Mammary epithelial cell (primary cell): ENCODE measurements around the gene MAP7.

ENCODE experiments used
- CTCF ChIP-seq, 2 donors: IDR thresholded peaks in 1 of 2; conservative IDR thresholded peaks in 1 of 2; 2 replicates each; pipeline ENCODE4 v1.5.1; 2011 to 2012; ENCODE audit warnings: inconsistent platforms in 2 of 2, low read length in 2 of 2, mild to moderate bottlenecking in 2 of 2, control low read depth in 1 of 2, low read depth in 1 of 2; ENCODE audit not compliant: insufficient read depth in 1 of 2; ENCODE audit errors: extremely low read depth in 1 of 2
- EZH2 ChIP-seq: IDR thresholded peaks from 2 replicates; pipeline ENCODE4 v1.6.1; 2012; ENCODE audit warnings: low read length, inconsistent platforms, borderline replicate concordance

- TF ChIP-seq CTCF (conservative IDR thresholded peaks at IDR 0.05 in 1 of 2, IDR thresholded peaks at IDR 0.05 in 1 of 2; ENCODE audit: extremely low read depth in 1 of 2, insufficient read depth in 1 of 2, low read depth in 1 of 2, low read length in 2 of 2) (no peak), EZH2 (no peak)
These were observed 66.3 kb downstream of the MAP7 start for GRCh38 chr6:136483906-136484305.
